ENCODE data around the gene GTF3C5. TPM values are rescaled to one million over a fixed set of nuclear protein-coding genes. Genes with fewer than 3 reads are reported as not detected.

GTF3C5 gene
- polyA plus RNA-seq, 4 donors = 62.5 to 69.0 (median 68.7) TPM

GRCh38 chr9:133103183-133103986, 72.6 kb downstream of the GTF3C5 start:
- no peak for DNase-seq (ENCODE audit: low read depth in 4 of 4, low spot score in 3 of 4)

GRCh38 chr9:133103987-133104505, 73.2 kb downstream of the GTF3C5 start:
- no peak for DNase-seq (ENCODE audit: low read depth in 4 of 4, low spot score in 3 of 4)

- no peak for DNase-seq (ENCODE audit: low read depth in 4 of 4, low spot score in 3 of 4)
These were observed 74.1 kb downstream of the GTF3C5 start for GRCh38 chr9:133104718-133105460.

- no peak for DNase-seq (ENCODE audit: low read depth in 4 of 4, low spot score in 3 of 4)
These were observed 74.6 kb downstream of the GTF3C5 start for GRCh38 chr9:133105461-133105770.

GRCh38 chr9:133106511-133107244, 75.9 kb downstream of the GTF3C5 start:
- no peak for DNase-seq (ENCODE audit: low read depth in 4 of 4, low spot score in 3 of 4)

GRCh38 chr9:133107245-133107722, 76.5 kb downstream of the GTF3C5 start:
- DNase-seq (ENCODE audit: low read depth in 4 of 4, low spot score in 3 of 4) = no peak

Other genes starting within 250 kb of the GTF3C5 start
- 1 to 10 TPM; 3.2 to 4.4 (median 4.1) TPM for gene AK8, start 152.7 kb upstream of the GTF3C5 start, polyA plus RNA-seq (ENCODE audit: insufficient read length in 4 of 4)
- gene SPACA9, start 152.1 kb upstream of the GTF3C5 start, polyA plus RNA-seq (ENCODE audit: insufficient read length in 4 of 4) = 10 to 100 TPM in 2 of 4 donors, 1 to 10 TPM in 2; 8.7 to 10.8 (median 10.1) TPM
- 10 to 100 TPM; 35.1 to 48.9 (median 39.6) TPM for gene TSC1, start 86.4 kb upstream of the GTF3C5 start, polyA plus RNA-seq (ENCODE audit: insufficient read length in 4 of 4)
- 1 to 10 TPM in 1 of 4 donors, under 1 TPM in 3; 0.57 to 2.1 (median 0.71) TPM for gene GFI1B, start 52.3 kb upstream of the GTF3C5 start, polyA plus RNA-seq (ENCODE audit: insufficient read length in 4 of 4)
- 1 to 10 TPM; 3.3 to 5.4 (median 4.6) TPM for gene CEL, start 31.0 kb downstream of the GTF3C5 start, polyA plus RNA-seq (ENCODE audit: insufficient read length in 4 of 4)
- gene RALGDS, start 90.2 kb downstream of the GTF3C5 start, polyA plus RNA-seq (ENCODE audit: insufficient read length in 4 of 4) = 10 to 100 TPM; 32.8 to 36.3 (median 33.6) TPM
- gene GBGT1, start 132.9 kb downstream of the GTF3C5 start, polyA plus RNA-seq (ENCODE audit: insufficient read length in 4 of 4) = 1 to 10 TPM; 1.8 to 3.3 (median 2.4) TPM
- under 1 TPM in 1 of 4 donors, not detected in 3; 0.30 TPM for gene OBP2B, start 178.3 kb downstream of the GTF3C5 start, polyA plus RNA-seq (ENCODE audit: insufficient read length in 4 of 4)
- 10 to 100 TPM in 3 of 4 donors, 1 to 10 TPM in 1; 9.8 to 30.9 (median 24.8) TPM for gene ABO, start 244.2 kb downstream of the GTF3C5 start, polyA plus RNA-seq (ENCODE audit: insufficient read length in 4 of 4)

Measured in right renal pelvis (tissue), 4 donors.